Osteoblast (primary cell): ENCODE results near the gene RPL27A. TPM values are rescaled to one million over a fixed set of nuclear protein-coding genes. Genes with fewer than 3 reads are reported as not detected.

ENCODE experiments used
- DNase-seq: peaks from one replicate; pipeline ENCODE4 v3.0.0; 2011; ENCODE audit warnings: low spot score, mixed read lengths; ENCODE audit not compliant: insufficient read length; ENCODE audit errors: missing footprints
- H2AFZ ChIP-seq: 2 replicates; pipeline ENCODE4 v1.6.0; 2011; ENCODE audit warnings: mild to moderate bottlenecking, low read length
- H3K27ac ChIP-seq: 2 replicates; pipeline ENCODE4 v1.5.1; 2011; ENCODE audit warnings: mild to moderate bottlenecking, low read depth, low read length, moderate library complexity
- H3K27me3 ChIP-seq: 2 replicates; pipeline ENCODE4 v1.6.0; 2012; ENCODE audit warnings: mild to moderate bottlenecking, control low read depth, inconsistent platforms, low read length, moderate library complexity; ENCODE audit not compliant: insufficient read depth
- H3K36me3 ChIP-seq: 2 replicates; pipeline ENCODE4 v1.5.1; 2011; ENCODE audit warnings: mild to moderate bottlenecking, low read length, control low read depth, moderate library complexity; ENCODE audit not compliant: insufficient read depth
- H3K4me1 ChIP-seq: 2 replicates; pipeline ENCODE4 v1.5.1; 2011; ENCODE audit warnings: mild to moderate bottlenecking, low read length, control low read depth, moderate library complexity; ENCODE audit not compliant: insufficient read depth
- H3K4me2 ChIP-seq: 2 replicates; pipeline ENCODE4 v1.6.0; 2011; ENCODE audit warnings: mild to moderate bottlenecking, low read length; ENCODE audit not compliant: insufficient read depth
- H3K4me3 ChIP-seq: fragments of 200-600 bp; sonication (generic); 3 replicates; pipeline ENCODE4 v1.5.1; 2012; ENCODE audit warnings: mild to moderate bottlenecking, low read length, inconsistent platforms; ENCODE audit not compliant: insufficient read depth
- H3K79me2 ChIP-seq: 2 replicates; pipeline ENCODE4 v1.6.0; 2012; ENCODE audit warnings: mild to moderate bottlenecking, low read length, control low read depth, inconsistent platforms; ENCODE audit not compliant: insufficient read depth
- H3K9me3 ChIP-seq: 2 replicates; pipeline ENCODE4 v1.5.1; 2011; ENCODE audit warnings: low read depth, low read length, control low read depth
- H4K20me1 ChIP-seq: 2 replicates; pipeline ENCODE4 v1.6.0; 2012; ENCODE audit warnings: mild to moderate bottlenecking, low read length, control low read depth; ENCODE audit not compliant: insufficient read depth
- total RNA-seq: library from RNA; depleted of rRNA; stranded (reverse); fragments of >200 nt; gene quantifications from 2 replicates; pipeline ENCODE4 v1.2.3, GENCODE V29; 2012
- TF ChIP-seq, protein P1 (sequence below): IDR thresholded peaks from 2 replicates; pipeline ENCODE4 v1.5.1; 2011; ENCODE audit warnings: mild to moderate bottlenecking, low read depth, low read length, moderate library complexity; ENCODE audit errors: extremely low read depth

The RPL27A gene
- total RNA-seq, 1 donor: 710 TPM

DNA sequence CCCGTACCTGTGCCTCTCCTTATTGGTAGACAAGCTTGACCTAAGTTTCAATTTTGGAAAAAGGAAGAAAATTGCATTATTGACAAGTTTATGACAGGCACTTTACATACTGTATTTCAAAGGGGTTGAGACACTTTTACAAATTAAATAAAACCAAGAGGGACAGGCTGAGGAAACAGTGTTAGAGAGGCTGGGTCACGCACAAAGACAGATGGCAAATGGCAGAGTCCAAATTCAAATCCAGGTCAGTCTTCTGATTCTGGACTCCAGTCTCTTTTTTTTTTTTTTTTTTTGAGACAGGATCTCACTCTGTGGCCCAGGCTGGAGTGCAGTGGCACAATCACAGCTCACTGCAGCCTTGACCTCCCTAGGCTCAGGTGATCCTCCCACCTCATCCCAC lies 10.2 kb upstream of the RPL27A start:
- Histone ChIP-seq H3K27me3 (no peaks in the 10 kb centered on the region), H4K20me1 (no peaks in the 10 kb centered on the region), H3K9me3 (no peaks in the 10 kb centered on the region), H3K4me3 (no peak overlapping the region), H3K4me2 (no peak overlapping the region), H3K27ac (peak overlapping the region; percentile 95), H3K79me2 (no peaks in the 10 kb centered on the region), H3K36me3 (no peaks in the 10 kb centered on the region), H2AFZ (no peak overlapping the region), H3K4me1 (peaks cover 22% of the 10 kb centered on the region)
- peak; percentile 58 for DNase-seq
- TF ChIP-seq, protein P1, sequence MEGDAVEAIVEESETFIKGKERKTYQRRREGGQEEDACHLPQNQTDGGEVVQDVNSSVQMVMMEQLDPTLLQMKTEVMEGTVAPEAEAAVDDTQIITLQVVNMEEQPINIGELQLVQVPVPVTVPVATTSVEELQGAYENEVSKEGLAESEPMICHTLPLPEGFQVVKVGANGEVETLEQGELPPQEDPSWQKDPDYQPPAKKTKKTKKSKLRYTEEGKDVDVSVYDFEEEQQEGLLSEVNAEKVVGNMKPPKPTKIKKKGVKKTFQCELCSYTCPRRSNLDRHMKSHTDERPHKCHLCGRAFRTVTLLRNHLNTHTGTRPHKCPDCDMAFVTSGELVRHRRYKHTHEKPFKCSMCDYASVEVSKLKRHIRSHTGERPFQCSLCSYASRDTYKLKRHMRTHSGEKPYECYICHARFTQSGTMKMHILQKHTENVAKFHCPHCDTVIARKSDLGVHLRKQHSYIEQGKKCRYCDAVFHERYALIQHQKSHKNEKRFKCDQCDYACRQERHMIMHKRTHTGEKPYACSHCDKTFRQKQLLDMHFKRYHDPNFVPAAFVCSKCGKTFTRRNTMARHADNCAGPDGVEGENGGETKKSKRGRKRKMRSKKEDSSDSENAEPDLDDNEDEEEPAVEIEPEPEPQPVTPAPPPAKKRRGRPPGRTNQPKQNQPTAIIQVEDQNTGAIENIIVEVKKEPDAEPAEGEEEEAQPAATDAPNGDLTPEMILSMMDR: no peak

DNA sequence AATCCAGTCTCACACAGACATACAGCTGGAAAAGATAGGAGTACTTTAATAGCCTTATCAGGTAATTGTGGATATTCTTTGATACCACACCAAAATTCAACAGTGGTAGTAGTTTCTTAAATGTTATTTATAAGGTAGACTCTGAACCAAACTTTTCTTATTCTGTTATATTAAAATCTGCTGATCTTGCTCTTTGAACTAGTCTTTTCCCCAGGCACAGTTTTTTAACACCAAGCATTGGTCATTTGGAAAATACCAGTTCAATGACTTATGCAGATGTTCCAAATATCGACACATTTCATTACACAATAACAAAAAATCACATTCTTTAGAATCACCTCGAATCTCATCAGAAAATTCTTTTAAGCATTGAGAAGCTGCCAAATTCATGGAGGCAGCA lies 7.7 kb upstream of the RPL27A start:
- Histone ChIP-seq H3K36me3 (peaks cover 7% of the 10 kb centered on the region), H3K9me3 (no peaks in the 10 kb centered on the region), H4K20me1 (no peaks in the 10 kb centered on the region), H3K4me3 (no peak overlapping the region), H3K4me2 (no peak overlapping the region), H3K27ac (no peak overlapping the region), H3K27me3 (no peaks in the 10 kb centered on the region), H3K4me1 (peaks cover 22% of the 10 kb centered on the region), H2AFZ (no peak overlapping the region), H3K79me2 (no peaks in the 10 kb centered on the region)
- DNase-seq: no peak
- TF ChIP-seq, protein P1: no peak

DNA sequence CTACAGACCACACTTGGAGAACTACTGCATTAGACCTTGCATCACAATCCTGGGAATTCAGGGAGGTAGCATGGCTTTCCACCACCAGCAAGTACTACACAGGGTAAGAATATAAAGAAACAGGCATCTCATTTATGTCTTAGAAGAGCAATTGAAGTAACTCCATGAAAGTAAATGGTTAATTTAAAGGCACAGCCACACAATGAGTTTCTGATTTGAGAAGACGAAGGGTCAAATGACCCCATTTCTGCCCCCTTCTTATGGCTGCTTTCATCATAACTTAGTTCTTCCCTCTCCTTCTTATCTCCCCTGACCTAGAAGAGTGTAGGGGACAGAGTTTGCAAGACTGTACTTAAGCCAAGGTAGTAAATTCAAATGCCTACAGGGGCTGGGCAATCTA lies 6.1 kb upstream of the RPL27A start:
- no peaks in the 10 kb centered on the region for H3K27me3 ChIP-seq
- no peak overlapping the region for H2AFZ ChIP-seq
- H3K79me2 ChIP-seq: peaks cover under 1% of the 10 kb centered on the region
- no peak overlapping the region for H3K4me2 ChIP-seq
- H3K4me1 ChIP-seq: peaks cover 9% of the 10 kb centered on the region
- DNase-seq: no peak
- H4K20me1 ChIP-seq: no peaks in the 10 kb centered on the region
- H3K36me3 ChIP-seq: peaks cover 8% of the 10 kb centered on the region
- H3K27ac ChIP-seq: no peak overlapping the region
- TF ChIP-seq, protein P1: no peak
- no peaks in the 10 kb centered on the region for H3K9me3 ChIP-seq
- H3K4me3 ChIP-seq: no peak overlapping the region

DNA sequence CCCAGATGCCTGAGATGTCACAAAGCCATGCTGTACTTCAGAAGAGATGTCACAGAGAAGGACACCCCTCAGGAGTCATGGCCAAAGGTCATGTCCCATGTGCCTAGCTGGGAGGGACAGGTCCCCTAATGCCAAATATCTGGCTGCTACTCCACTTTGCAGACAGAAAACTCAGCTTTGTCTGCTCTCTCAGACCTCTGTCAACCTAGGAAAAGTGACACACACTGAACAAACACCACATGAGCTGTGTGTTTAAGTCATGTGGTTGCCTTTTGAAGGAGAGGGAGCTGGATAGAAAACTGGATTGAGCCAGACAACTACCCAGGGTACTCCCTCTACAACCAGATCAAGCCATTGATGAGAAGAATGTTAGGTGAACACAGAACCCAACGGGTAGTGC lies 3.6 kb upstream of the RPL27A start:
- H3K4me1 ChIP-seq: peaks cover 6% of the 10 kb centered on the region
- H3K36me3 ChIP-seq: peaks cover 14% of the 10 kb centered on the region
- H3K4me2 ChIP-seq: no peak overlapping the region
- DNase-seq: peak; percentile 46
- no peaks in the 10 kb centered on the region for H3K9me3 ChIP-seq
- peaks cover 7% of the 10 kb centered on the region for H4K20me1 ChIP-seq
- no peak overlapping the region for H3K27ac ChIP-seq
- no peak overlapping the region for H2AFZ ChIP-seq
- peaks cover 26% of the 10 kb centered on the region for H3K79me2 ChIP-seq
- no peak overlapping the region for H3K4me3 ChIP-seq
- TF ChIP-seq, protein P1: no peak
- no peaks in the 10 kb centered on the region for H3K27me3 ChIP-seq
